HEK293 (cell line): ENCODE measurements around the gene HOXB7.

ENCODE experiments used
- CTCF ChIA-PET: fragments of 350-600 bp; formaldehyde crosslinking; extraction: SDS; loops from one replicate; lab custom pipeline; 2021; ENCODE audit warnings: antibody characterized with exemption; lab: Yijun Ruan, JAX
- POLR2A ChIA-PET: fragments of 300-600 bp; formaldehyde crosslinking; extraction: SDS; loops from one replicate; lab custom pipeline; 2020; ENCODE audit warnings: antibody characterized with exemption, inconsistent platforms; lab: Yijun Ruan, JAX
- H3K27ac ChIP-seq: fragments of 200-500 bp; sonication (Bioruptor generic); 2 replicates; pipeline ENCODE4 v1.5.1; 2014; ENCODE audit warnings: low read depth, low read length, control low read depth, inconsistent platforms; ENCODE audit errors: extremely low read depth
- H3K36me3 ChIP-seq, 2 experiments: fragments of 200-500 bp in 1 of 2; sonication (Bioruptor generic) in 1 of 2; 1 replicate in 1 of 2; 2 replicates in 1 of 2; pipeline ENCODE4 v1.5.1; 2014 to 2017; ENCODE audit warnings: inconsistent platforms in 2 of 2, low read length in 2 of 2; ENCODE audit not compliant: control insufficient read depth in 2 of 2, insufficient read depth in 1 of 2
- H3K4me1 ChIP-seq: fragments of 200-500 bp; sonication (Bioruptor generic); 2 replicates; pipeline ENCODE4 v1.5.1; 2014; ENCODE audit warnings: mild to moderate bottlenecking, low read length, inconsistent platforms; ENCODE audit not compliant: control insufficient read depth, insufficient read depth
- H3K4me3 ChIP-seq: 2 replicates; pipeline ENCODE4 v1.5.1; 2011; ENCODE audit warnings: low read depth, mild to moderate bottlenecking, control low read depth, low read length, moderate library complexity
- H3K9me3 ChIP-seq: fragments of 200-500 bp; sonication (Bioruptor generic); 2 replicates; pipeline ENCODE4 v1.5.1; 2014; ENCODE audit warnings: low read depth, low read length, inconsistent platforms; ENCODE audit not compliant: control insufficient read depth, insufficient read depth
- BCL6B ChIP-seq: fragments of 450-650 bp; formaldehyde crosslinking; IDR thresholded peaks from 2 replicates; pipeline ENCODE4 v1.5.1; 2017; ENCODE audit warnings: missing biosample characterization, missing genetic modification characterization
- GLI2 ChIP-seq: fragments of 450-650 bp; formaldehyde crosslinking; IDR thresholded peaks from 2 replicates; pipeline ENCODE4; 2017; ENCODE audit warnings: missing biosample characterization, missing genetic modification characterization, low read depth, borderline replicate concordance
- GLIS1 ChIP-seq: fragments of 450-650 bp; formaldehyde crosslinking; IDR thresholded peaks from 2 replicates; pipeline ENCODE4 v1.5.1; 2016; ENCODE audit warnings: missing biosample characterization, missing genetic modification characterization
- KLF8 ChIP-seq: fragments of 450-650 bp; formaldehyde crosslinking; IDR thresholded peaks from 2 replicates; pipeline ENCODE4 v1.5.1; 2016; ENCODE audit warnings: missing biosample characterization, missing genetic modification characterization
- OSR2 ChIP-seq: fragments of 450-650 bp; formaldehyde crosslinking; IDR thresholded peaks from 2 replicates; pipeline ENCODE4 v1.5.1; 2016; ENCODE audit warnings: missing biosample characterization, missing genetic modification characterization
- TCF7L2 ChIP-seq: IDR thresholded peaks from 2 replicates; pipeline ENCODE4 v1.6.1; 2011; ENCODE audit warnings: low read depth, mild to moderate bottlenecking, inconsistent platforms, low read length, moderate library complexity, borderline replicate concordance
- ZBTB21 ChIP-seq: fragments of 450-650 bp; formaldehyde crosslinking; IDR thresholded peaks from 2 replicates; pipeline ENCODE4 v1.5.1; 2017; ENCODE audit warnings: missing biosample characterization, missing genetic modification characterization
- ZBTB26 ChIP-seq: fragments of 450-650 bp; formaldehyde crosslinking; optimal IDR thresholded peaks from 2 replicates; pipeline ENCODE3; 2016; ENCODE audit warnings: missing biosample characterization, mild to moderate bottlenecking, missing genetic modification characterization
- ZBTB49 ChIP-seq: fragments of 450-650 bp; formaldehyde crosslinking; IDR thresholded peaks from 2 replicates; pipeline ENCODE4 v1.5.1; 2016; ENCODE audit warnings: missing biosample characterization, missing genetic modification characterization, low read depth
- ZBTB6 ChIP-seq: fragments of 450-650 bp; formaldehyde crosslinking; IDR thresholded peaks from 2 replicates; pipeline ENCODE4 v1.5.1; 2017; ENCODE audit warnings: missing biosample characterization, missing genetic modification characterization
- ZNF19 ChIP-seq: fragments of 450-650 bp; formaldehyde crosslinking; IDR thresholded peaks from 2 replicates; pipeline ENCODE4; 2016; ENCODE audit warnings: missing biosample characterization, missing genetic modification characterization, low read depth
- ZNF202 ChIP-seq: fragments of 450-650 bp; formaldehyde crosslinking; IDR thresholded peaks from 2 replicates; pipeline ENCODE4 v1.5.1; 2016; ENCODE audit warnings: missing biosample characterization, missing genetic modification characterization, borderline replicate concordance
- ZNF266 ChIP-seq: fragments of 450-650 bp; formaldehyde crosslinking; IDR thresholded peaks from 2 replicates; pipeline ENCODE4 v1.5.1; 2016; ENCODE audit warnings: missing biosample characterization, missing genetic modification characterization, low read depth
- ZNF341 ChIP-seq: fragments of 450-650 bp; formaldehyde crosslinking; IDR thresholded peaks from 2 replicates; pipeline ENCODE4; 2016; ENCODE audit warnings: low read depth, missing biosample characterization, missing genetic modification characterization
- ZNF426 ChIP-seq: fragments of 450-650 bp; formaldehyde crosslinking; IDR thresholded peaks from 2 replicates; pipeline ENCODE4 v1.5.1; 2017; ENCODE audit warnings: missing biosample characterization, missing genetic modification characterization, mild to moderate bottlenecking, inconsistent platforms, moderate library complexity
- ZNF449 ChIP-seq: fragments of 450-650 bp; formaldehyde crosslinking; IDR thresholded peaks from 2 replicates; pipeline ENCODE4 v1.5.1; 2017; ENCODE audit warnings: missing biosample characterization, mild to moderate bottlenecking, missing genetic modification characterization, moderate library complexity
- ZNF600 ChIP-seq: fragments of 450-650 bp; formaldehyde crosslinking; IDR thresholded peaks from 2 replicates; pipeline ENCODE4 v1.5.1; 2016; ENCODE audit warnings: missing biosample characterization, missing genetic modification characterization
- ZNF639 ChIP-seq: fragments of 450-650 bp; formaldehyde crosslinking; IDR thresholded peaks from 2 replicates; pipeline ENCODE4 v1.5.1; 2016; ENCODE audit warnings: missing biosample characterization, missing genetic modification characterization
- ZNF658 ChIP-seq: fragments of 450-650 bp; formaldehyde crosslinking; IDR thresholded peaks from 2 replicates; pipeline ENCODE4; 2016; ENCODE audit warnings: missing biosample characterization, missing genetic modification characterization
- ZSCAN4 ChIP-seq: fragments of 450-650 bp; formaldehyde crosslinking; IDR thresholded peaks from 2 replicates; pipeline ENCODE4 v1.5.1; 2017; ENCODE audit warnings: missing biosample characterization, missing genetic modification characterization

The HOXB7 gene

GRCh38 chr17:48612854-48613691 lies 2.3 kb upstream of the HOXB7 start:
- Histone ChIP-seq H3K27ac (peak overlapping the region; percentile 94), H3K36me3 (no peaks in the 10 kb centered on the region; a peak in 1 of 3 replicates), H3K4me1 (peaks cover 40% of the 10 kb centered on the region), H3K4me3 (peak overlapping the region; percentile 49), H3K9me3 (no peaks in the 10 kb centered on the region)
- TF ChIP-seq ZBTB26 (tag by site-specific recombination) (peak; percentile 42), ZNF426 (no peak), ZBTB6 (peak; percentile 29; the same call in 1 of the 2 replicates), KLF8 (peak; percentile 38; the same call in 1 of the 2 replicates), BCL6B (tag by site-specific recombination) (no peak), ZNF341 (tag by site-specific recombination) (peak; percentile 7; the same call in 1 of the 2 replicates), OSR2 (tag by site-specific recombination) (peak; percentile 19), ZNF600 (tag by site-specific recombination) (0 out of 2 replicates have a peak, but pooled peaks have one; percentile 15)
- ChIA-PET CTCF (interaction anchor here (0.6 to 2.2 kb wide), 11 partner anchors 8 to 398 kb away, joined by 3 to 13 read pairs (median 4); no protein-coding TSS in a partner anchor), POLR2A (interaction anchor here (0.6 to 1.4 kb wide), 12 partner anchors 11 to 506 kb away, joined by 3 to 9 read pairs (median 3); partner anchors contain the start of genes HOXB9 and SNX11)

GRCh38 chr17:48612456-48612853 lies 1.6 kb upstream of the HOXB7 start:
- no peaks in the 10 kb centered on the region for H3K9me3 ChIP-seq
- ChIA-PET POLR2A (interaction anchor here (0.6 to 1.4 kb wide), 8 partner anchors 11 to 286 kb away, joined by 3 to 7 read pairs (median 3); no protein-coding TSS in a partner anchor), CTCF (interaction anchor here (0.7 to 2.2 kb wide), 10 partner anchors 9 to 397 kb away, joined by 3 to 13 read pairs (median 4); no protein-coding TSS in a partner anchor)
- H3K4me3 ChIP-seq = peak overlapping the region; percentile 49
- H3K27ac ChIP-seq = peak overlapping the region; percentile 94
- H3K4me1 ChIP-seq = peaks cover 40% of the 10 kb centered on the region
- peaks cover 3% of the 10 kb centered on the region in 2 experiments for H3K36me3 ChIP-seq
- TF ChIP-seq ZNF639 (tag by site-specific recombination) = 0 out of 2 replicates have a peak, but pooled peaks have one; percentile 46
- TF ChIP-seq ZNF19 (tag by site-specific recombination) = no peak
- no peak for TF ChIP-seq ZBTB21
- TF ChIP-seq TCF7L2 = no peak
- TF ChIP-seq ZNF202 (tag by site-specific recombination) = no peak
- peak; percentile 41 for TF ChIP-seq ZBTB26 (tag by site-specific recombination)
- TF ChIP-seq ZNF266 = no peak
- TF ChIP-seq ZNF449 (tag by site-specific recombination) = no peak
- peak; percentile 81 for TF ChIP-seq GLIS1 (tag by site-specific recombination)
- no peak for TF ChIP-seq ZSCAN4
- TF ChIP-seq ZBTB49 (tag by site-specific recombination) = no peak
- no peak for TF ChIP-seq GLI2 (tag by site-specific recombination)
- TF ChIP-seq ZNF658 = no peak
